IMR-90 (cell line): Measurements from ENCODE around the gene PP2D1. TPM values are rescaled to one million over a fixed set of nuclear protein-coding genes. Genes with fewer than 3 reads are reported as not detected.

Experiments
- ATAC-seq: fragments of 200-7000 bp; cut with Tn5 transposase; 2 replicates; pipeline ENCODE4 v1.9.1; 2020; ENCODE audit warnings: low read depth, mild to moderate bottlenecking, moderate library complexity
- BruUV-seq: library from RNA; stranded (reverse); fragments of 400-500 nt; replicated peaks from 2 replicates; lab custom pipeline; 2021; lab: Mats Ljungman, UMichigan
- CTCF ChIA-PET: fragments of 300-600 bp; formaldehyde crosslinking; extraction: SDS; loops from one replicate; lab custom pipeline; 2021; ENCODE audit warnings: antibody characterized with exemption; lab: Yijun Ruan, JAX
- POLR2A ChIA-PET: fragments of 300-600 bp; sonication (Branson Sonifier 250); formaldehyde crosslinking; loops from one replicate; lab custom pipeline; 2022; ENCODE audit warnings: antibody characterized with exemption; ENCODE audit not compliant: unreplicated experiment; lab: Charles Lee
- DNase-seq: peaks from one replicate; pipeline ENCODE4 v3.0.0; 2013
- H2AFZ ChIP-seq: replicated peaks from 2 replicates; pipeline ENCODE3; 2013; ENCODE audit warnings: low read length, mild to moderate bottlenecking; ENCODE audit not compliant: poor library complexity
- H2AK5ac ChIP-seq: 2 replicates; pipeline ENCODE4 v1.6.1; 2013; ENCODE audit warnings: low read depth, low read length, inconsistent platforms
- H2AK9ac ChIP-seq: replicated peaks from 2 replicates; pipeline ENCODE3; 2013; ENCODE audit warnings: mild to moderate bottlenecking, low read depth, low read length, moderate library complexity; ENCODE audit not compliant: poor library complexity
- H2BK120ac ChIP-seq: 2 replicates; pipeline ENCODE4 v1.6.1; 2013; ENCODE audit warnings: low read depth, low read length, inconsistent platforms
- H2BK15ac ChIP-seq: 3 replicates; pipeline ENCODE4 v1.6.1; 2013; ENCODE audit warnings: low read depth, low read length, inconsistent platforms
- H2BK20ac ChIP-seq: 2 replicates; pipeline ENCODE4 v1.6.1; 2013; ENCODE audit warnings: low read depth, mild to moderate bottlenecking, inconsistent platforms, low read length, moderate library complexity
- H2BK5ac ChIP-seq: 2 replicates; pipeline ENCODE4 v1.6.1; 2013; ENCODE audit warnings: mild to moderate bottlenecking, low read depth, low read length, inconsistent platforms; ENCODE audit not compliant: poor library complexity, severe bottlenecking
- H3K14ac ChIP-seq: replicated peaks from 2 replicates; pipeline ENCODE4 v1.6.1; 2013; ENCODE audit warnings: low read depth, low read length, inconsistent platforms
- H3K18ac ChIP-seq: 2 replicates; pipeline ENCODE4 v1.6.1; 2013; ENCODE audit warnings: low read depth, low read length, control low read depth
- H3K23ac ChIP-seq: 2 replicates; pipeline ENCODE4 v1.6.1; 2013; ENCODE audit warnings: low read depth, low read length, inconsistent platforms
- H3K27ac ChIP-seq: 2 replicates; pipeline ENCODE4 v1.5.1; 2013; ENCODE audit warnings: mild to moderate bottlenecking, control low read depth, low read length; ENCODE audit not compliant: insufficient read depth
- H3K27me3 ChIP-seq: 2 replicates; pipeline ENCODE4 v1.6.1; 2013; ENCODE audit warnings: low read length; ENCODE audit not compliant: control insufficient read depth, insufficient read depth
- H3K36me3 ChIP-seq: 2 replicates; pipeline ENCODE4 v1.6.1; 2013; ENCODE audit warnings: low read length, mixed read lengths; ENCODE audit not compliant: control insufficient read depth, insufficient read depth
- H3K4ac ChIP-seq: 2 replicates; pipeline ENCODE4 v1.6.1; 2013; ENCODE audit warnings: low read depth, low read length, inconsistent platforms
- H3K4me1 ChIP-seq: 2 replicates; pipeline ENCODE4 v1.6.1; 2013; ENCODE audit warnings: low read length, mixed read lengths; ENCODE audit not compliant: control insufficient read depth, insufficient read depth
- H3K4me2 ChIP-seq: 2 replicates; pipeline ENCODE4 v1.6.1; 2013; ENCODE audit warnings: low read depth, mild to moderate bottlenecking, control low read depth, low read length, moderate library complexity
- H3K4me3 ChIP-seq: 2 replicates; pipeline ENCODE4 v1.5.1; 2013; ENCODE audit warnings: low read depth, mild to moderate bottlenecking, control low read depth, low read length, moderate library complexity; ENCODE audit not compliant: insufficient read depth
- H3K56ac ChIP-seq: 2 replicates; pipeline ENCODE4 v1.6.1; 2013; ENCODE audit warnings: low read length, inconsistent platforms; ENCODE audit not compliant: insufficient read depth; ENCODE audit errors: extremely low read depth
- H3K79me1 ChIP-seq, 2 experiments: 2 replicates each; pipeline ENCODE4 v1.6.1; 2013; ENCODE audit warnings: low read length in 2 of 2, inconsistent platforms in 1 of 2, low read depth in 1 of 2
- H3K9ac ChIP-seq: 2 replicates; pipeline ENCODE4 v1.6.1; 2013; ENCODE audit warnings: low read depth, low read length, control low read depth
- H3K9me1 ChIP-seq: 2 replicates; pipeline ENCODE4 v1.6.1; 2013; ENCODE audit warnings: low read length, inconsistent platforms; ENCODE audit not compliant: insufficient read depth
- H3K9me3 ChIP-seq: 2 replicates; pipeline ENCODE4 v1.6.1; 2013; ENCODE audit warnings: low read length; ENCODE audit not compliant: control insufficient read depth, insufficient read depth
- H4K20me1 ChIP-seq: 2 replicates; pipeline ENCODE4 v1.6.1; 2013; ENCODE audit warnings: low read length, inconsistent platforms; ENCODE audit not compliant: insufficient read depth
- H4K5ac ChIP-seq: 2 replicates; pipeline ENCODE4 v1.6.1; 2013; ENCODE audit warnings: mild to moderate bottlenecking, low read depth, low read length, control low read depth
- H4K8ac ChIP-seq, 2 experiments: 2 replicates each; pipeline ENCODE4 v1.6.1; 2013; ENCODE audit warnings: low read depth in 2 of 2, low read length in 2 of 2, control low read depth in 1 of 2, inconsistent platforms in 1 of 2
- H4K91ac ChIP-seq: 2 replicates; pipeline ENCODE4 v1.6.1; 2013; ENCODE audit warnings: low read depth, low read length, inconsistent platforms; ENCODE audit not compliant: insufficient read depth
- BHLHE40 ChIP-seq: fragments of 150-350 bp; IDR thresholded peaks from 2 replicates; pipeline ENCODE4 v1.6.1; 2016; ENCODE audit warnings: mild to moderate bottlenecking, low read depth, low read length
- CEBPB ChIP-seq: IDR thresholded peaks from 2 replicates; pipeline ENCODE4 v1.6.1; 2012; ENCODE audit warnings: low read depth, low read length, improper control_type of control experiment
- CHD1 ChIP-seq: IDR thresholded peaks from 2 replicates; pipeline ENCODE4 v1.6.1; 2012; ENCODE audit warnings: low read depth, low read length, improper control_type of control experiment
- FOS ChIP-seq: fragments of 150-350 bp; IDR thresholded peaks from 2 replicates; pipeline ENCODE4 v1.6.1; 2016; ENCODE audit warnings: low read depth, low read length
- MAFK ChIP-seq: IDR thresholded peaks from 2 replicates; pipeline ENCODE4 v1.6.1; 2012; ENCODE audit warnings: low read depth, low read length, improper control_type of control experiment
- MAZ ChIP-seq: IDR thresholded peaks from 2 replicates; pipeline ENCODE4 v1.6.1; 2012; ENCODE audit warnings: low read depth, mild to moderate bottlenecking, low read length, improper control_type of control experiment, moderate library complexity, borderline replicate concordance
- MXI1 ChIP-seq: IDR thresholded peaks from 2 replicates; pipeline ENCODE4 v1.6.1; 2012; ENCODE audit warnings: low read depth, mild to moderate bottlenecking, low read length, moderate library complexity, borderline replicate concordance
- NFE2L2 ChIP-seq: fragments of 150-350 bp; IDR thresholded peaks from 2 replicates; pipeline ENCODE4 v1.6.1; 2016; ENCODE audit warnings: low read depth, mild to moderate bottlenecking, low read length
- POLR2A ChIP-seq: IDR thresholded peaks from 2 replicates; pipeline ENCODE4 v1.6.1; 2012; ENCODE audit warnings: mild to moderate bottlenecking, low read depth, low read length
- RFX5 ChIP-seq: IDR thresholded peaks from 2 replicates; pipeline ENCODE4 v1.8.0; 2012; ENCODE audit warnings: low read depth, mild to moderate bottlenecking, low read length, moderate library complexity
- SMC3 ChIP-seq: fragments of 150-350 bp; IDR thresholded peaks from 2 replicates; pipeline ENCODE4 v1.6.1; 2016; ENCODE audit warnings: low read depth, mild to moderate bottlenecking, antibody characterized with exemption, low read length, moderate library complexity
- WGBS, 2 experiments: methylation state at CpG; one replicate each; pipeline versions ENCODE4 v1.1.5 to v1.1.7; 2013; ENCODE audit warnings: missing lambda C conversion rate in 2 of 2; ENCODE audit not compliant: insufficient read length in 1 of 2; ENCODE audit errors: extremely low coverage in 2 of 2; 5-methylcytosine and 5-hydroxymethylcytosine counted together
- dilution Hi-C: fragments of 300-500 bp; cut with HindIII; formaldehyde crosslinking; loops from one replicate; pipeline ENCODE4 v1.14.3; 2018; ENCODE audit warnings: low sequenced_read_pairs; ENCODE audit not compliant: unreplicated experiment
- in situ Hi-C: fragments of 300-500 bp; cut with MboI; formaldehyde crosslinking; loops from 3 replicates; pipeline ENCODE4 v1.14.3; 2019; ENCODE audit warnings: low sequenced_read_pairs, inconsistent platforms, mixed read lengths
- intact Hi-C: fragments of 100-400 bp; cut with micrococcal nuclease; formaldehyde crosslinking; loops from 2 replicates; pipeline ENCODE4 v1.10.0; 2022
- polyA plus RNA-seq, 3 experiments: library from polyadenylated mRNA; depleted of rRNA; stranded (reverse); fragments of >200 nt; gene quantifications; 2 replicates each; pipeline ENCODE4 v1.2.3, GENCODE V29; 2012; ENCODE audit warnings: low replicate concordance in 1 of 3
- total RNA-seq: library from RNA; depleted of rRNA; stranded (reverse); fragments of >200 nt; gene quantifications from 2 replicates; pipeline ENCODE4 v1.2.3, GENCODE V29; 2012
- TF ChIP-seq, protein P1 (sequence below): conservative IDR thresholded peaks from 2 replicates; pipeline ENCODE4 v1.5.1; 2012; ENCODE audit warnings: mild to moderate bottlenecking, low read depth, low read length, improper control_type of control experiment
- TF ChIP-seq, protein P2 (sequence below): fragments of 150-350 bp; IDR thresholded peaks from 2 replicates; pipeline ENCODE4 v1.6.1; 2017; ENCODE audit warnings: mild to moderate bottlenecking, antibody characterized with exemption, low read length, low read depth
- TF ChIP-seq, protein P3 (sequence below): fragments of 150-350 bp; IDR thresholded peaks from 2 replicates; pipeline ENCODE4 v1.6.1; 2016; ENCODE audit warnings: low read depth, mild to moderate bottlenecking, low read length, moderate library complexity, borderline replicate concordance

PP2D1 gene
- total and polyA plus RNA-seq, 2 of the 4 experiments (the other 2 are of a cell fraction) = not detected

DNA sequence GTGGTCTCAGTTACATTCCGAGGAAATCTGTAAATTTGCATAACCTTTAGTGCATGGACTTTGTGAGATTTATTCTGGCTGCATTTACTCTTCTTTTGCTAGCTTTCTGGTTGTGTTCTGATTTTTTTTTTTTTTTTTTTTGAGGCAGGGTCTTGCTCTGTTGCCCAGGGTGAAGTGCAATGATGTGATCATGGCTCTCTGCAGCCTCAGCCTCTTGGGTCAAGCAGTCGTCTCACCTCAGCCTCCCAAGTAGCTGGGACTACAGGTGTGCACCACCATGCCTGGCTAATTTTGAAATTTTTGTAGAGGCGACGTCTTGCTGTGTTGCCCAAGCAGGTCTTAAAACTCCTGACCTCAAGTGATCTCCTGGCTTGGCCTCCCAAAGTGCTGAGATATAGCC, 52.6 kb downstream of the PP2D1 start:
- Histone ChIP-seq H3K4ac (no peak overlapping the region), H4K8ac (no peak overlapping the region), H3K4me2 (no peak overlapping the region), H3K14ac (no peak overlapping the region), H2AK9ac (no peak overlapping the region), H3K27me3 (no peaks in the 10 kb centered on the region), H2BK15ac (no peak overlapping the region), H3K79me1 (peaks cover 6 to 33% of the 10 kb centered on the region in 2 experiments; a peak in 3 of 4 replicates), H3K9me1 (0 out of 2 replicates have a peak, but pooled peaks cover 2% of the 10 kb centered on the region), H2AFZ (no peak overlapping the region), H2BK120ac (no peak overlapping the region), H4K91ac (no peak overlapping the region), H2AK5ac (no peak overlapping the region), H3K56ac (no peak overlapping the region), H3K18ac (no peak overlapping the region), H4K5ac (no peak overlapping the region), H3K4me3 (no peak overlapping the region), H3K9me3 (no peaks in the 10 kb centered on the region), H2BK20ac (no peak overlapping the region), H3K36me3 (peaks cover 28% of the 10 kb centered on the region), H3K27ac (no peak overlapping the region), H2BK5ac (no peak overlapping the region), H3K4me1 (peaks cover 2% of the 10 kb centered on the region; the same call in 1 of the 2 replicates), H3K9ac (no peak overlapping the region), H3K23ac (no peak overlapping the region), H4K20me1 (peaks cover 45% of the 10 kb centered on the region)
- in situ Hi-C loops = no loop called here
- TF ChIP-seq NFE2L2 (no peak), MAFK (no peak), FOS (no peak), POLR2A (no peak), SMC3 (no peak), MAZ (no peak), BHLHE40 (no peak), CHD1 (no peak), CEBPB (no peak), MXI1 (no peak), RFX5 (no peak)
- TF ChIP-seq, protein P1, sequence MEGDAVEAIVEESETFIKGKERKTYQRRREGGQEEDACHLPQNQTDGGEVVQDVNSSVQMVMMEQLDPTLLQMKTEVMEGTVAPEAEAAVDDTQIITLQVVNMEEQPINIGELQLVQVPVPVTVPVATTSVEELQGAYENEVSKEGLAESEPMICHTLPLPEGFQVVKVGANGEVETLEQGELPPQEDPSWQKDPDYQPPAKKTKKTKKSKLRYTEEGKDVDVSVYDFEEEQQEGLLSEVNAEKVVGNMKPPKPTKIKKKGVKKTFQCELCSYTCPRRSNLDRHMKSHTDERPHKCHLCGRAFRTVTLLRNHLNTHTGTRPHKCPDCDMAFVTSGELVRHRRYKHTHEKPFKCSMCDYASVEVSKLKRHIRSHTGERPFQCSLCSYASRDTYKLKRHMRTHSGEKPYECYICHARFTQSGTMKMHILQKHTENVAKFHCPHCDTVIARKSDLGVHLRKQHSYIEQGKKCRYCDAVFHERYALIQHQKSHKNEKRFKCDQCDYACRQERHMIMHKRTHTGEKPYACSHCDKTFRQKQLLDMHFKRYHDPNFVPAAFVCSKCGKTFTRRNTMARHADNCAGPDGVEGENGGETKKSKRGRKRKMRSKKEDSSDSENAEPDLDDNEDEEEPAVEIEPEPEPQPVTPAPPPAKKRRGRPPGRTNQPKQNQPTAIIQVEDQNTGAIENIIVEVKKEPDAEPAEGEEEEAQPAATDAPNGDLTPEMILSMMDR = no peak
- TF ChIP-seq, protein P2, sequence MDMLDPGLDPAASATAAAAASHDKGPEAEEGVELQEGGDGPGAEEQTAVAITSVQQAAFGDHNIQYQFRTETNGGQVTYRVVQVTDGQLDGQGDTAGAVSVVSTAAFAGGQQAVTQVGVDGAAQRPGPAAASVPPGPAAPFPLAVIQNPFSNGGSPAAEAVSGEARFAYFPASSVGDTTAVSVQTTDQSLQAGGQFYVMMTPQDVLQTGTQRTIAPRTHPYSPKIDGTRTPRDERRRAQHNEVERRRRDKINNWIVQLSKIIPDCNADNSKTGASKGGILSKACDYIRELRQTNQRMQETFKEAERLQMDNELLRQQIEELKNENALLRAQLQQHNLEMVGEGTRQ = no peak
- TF ChIP-seq, protein P3, sequence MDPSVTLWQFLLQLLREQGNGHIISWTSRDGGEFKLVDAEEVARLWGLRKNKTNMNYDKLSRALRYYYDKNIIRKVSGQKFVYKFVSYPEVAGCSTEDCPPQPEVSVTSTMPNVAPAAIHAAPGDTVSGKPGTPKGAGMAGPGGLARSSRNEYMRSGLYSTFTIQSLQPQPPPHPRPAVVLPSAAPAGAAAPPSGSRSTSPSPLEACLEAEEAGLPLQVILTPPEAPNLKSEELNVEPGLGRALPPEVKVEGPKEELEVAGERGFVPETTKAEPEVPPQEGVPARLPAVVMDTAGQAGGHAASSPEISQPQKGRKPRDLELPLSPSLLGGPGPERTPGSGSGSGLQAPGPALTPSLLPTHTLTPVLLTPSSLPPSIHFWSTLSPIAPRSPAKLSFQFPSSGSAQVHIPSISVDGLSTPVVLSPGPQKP = no peak
- DNase-seq (no peak), ATAC-seq (no peak)
- dilution Hi-C loops = no loop called here
- 100% methylated on average over 1 of the region's 4 CpGs; no CpG with 5 or more reads in 1 of the 2 experiments for WGBS, 2 experiments
- intact Hi-C loops = no loop called here
- ChIA-PET POLR2A (no interaction called here), CTCF (no interaction called here)
- no TSS peak for BruUV-seq
